Adrenal gland (tissue), 5 donors: ENCODE measurements around the gene SLC28A1.

Experiments used
- POLR2A ChIP-seq, 2 donors: fragments of 450-650 bp; IDR thresholded peaks; one replicate each; pipeline ENCODE4 v1.6.1; 2017; ENCODE audit warnings: antibody characterized with exemption in 2 of 2, mild to moderate bottlenecking in 2 of 2, moderate library complexity in 1 of 2
- TF ChIP-seq, protein P1 (sequence below), 6 experiments: fragments of 450-650 bp in 4 of 6; fragments of 200-600 bp in 2 of 6; sonication (generic) in 1 of 6; IDR thresholded peaks; 1 replicate in 5 of 6; 2 replicates in 1 of 6; pipeline versions ENCODE4 v1.5.1 to v1.8.0; 2016 to 2021; ENCODE audit warnings: antibody characterized with exemption in 6 of 6, mild to moderate bottlenecking in 2 of 6, moderate library complexity in 1 of 6
- donor health status: DM: no; HTN: no; CAD: no.

DNA sequence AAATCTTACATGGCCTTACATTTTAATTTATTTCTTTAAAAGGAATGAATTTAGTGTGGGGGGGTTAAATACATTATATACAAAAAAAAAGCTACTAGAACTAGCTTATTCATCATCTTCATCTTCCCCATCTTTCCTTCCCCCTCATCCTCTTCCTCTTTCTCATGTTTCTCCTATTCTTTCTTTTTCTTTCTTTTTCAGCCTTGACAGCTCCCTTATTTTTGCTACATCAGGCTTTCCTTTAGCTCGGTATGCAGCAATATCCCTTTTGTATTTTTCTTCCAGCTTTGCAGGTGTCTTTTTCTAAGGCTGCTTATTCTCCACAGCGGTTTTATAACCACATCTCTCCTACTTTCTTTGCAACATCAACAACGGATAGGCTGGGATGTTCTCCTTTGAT lies 55.9 kb downstream of the SLC28A1 start:
- no peak for TF ChIP-seq POLR2A (IDR thresholded peaks at IDR 0.05)
- TF ChIP-seq, protein P1, sequence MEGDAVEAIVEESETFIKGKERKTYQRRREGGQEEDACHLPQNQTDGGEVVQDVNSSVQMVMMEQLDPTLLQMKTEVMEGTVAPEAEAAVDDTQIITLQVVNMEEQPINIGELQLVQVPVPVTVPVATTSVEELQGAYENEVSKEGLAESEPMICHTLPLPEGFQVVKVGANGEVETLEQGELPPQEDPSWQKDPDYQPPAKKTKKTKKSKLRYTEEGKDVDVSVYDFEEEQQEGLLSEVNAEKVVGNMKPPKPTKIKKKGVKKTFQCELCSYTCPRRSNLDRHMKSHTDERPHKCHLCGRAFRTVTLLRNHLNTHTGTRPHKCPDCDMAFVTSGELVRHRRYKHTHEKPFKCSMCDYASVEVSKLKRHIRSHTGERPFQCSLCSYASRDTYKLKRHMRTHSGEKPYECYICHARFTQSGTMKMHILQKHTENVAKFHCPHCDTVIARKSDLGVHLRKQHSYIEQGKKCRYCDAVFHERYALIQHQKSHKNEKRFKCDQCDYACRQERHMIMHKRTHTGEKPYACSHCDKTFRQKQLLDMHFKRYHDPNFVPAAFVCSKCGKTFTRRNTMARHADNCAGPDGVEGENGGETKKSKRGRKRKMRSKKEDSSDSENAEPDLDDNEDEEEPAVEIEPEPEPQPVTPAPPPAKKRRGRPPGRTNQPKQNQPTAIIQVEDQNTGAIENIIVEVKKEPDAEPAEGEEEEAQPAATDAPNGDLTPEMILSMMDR (IDR thresholded peaks at IDR 0.05): no peak
